GM08714 (cell line): Measurements from ENCODE around the gene HTR2B.
"Not testable (repeated sequence)": the region's sequence is repeated elsewhere in the genome, so short reads cannot be mapped to it uniquely, and the experiment has no call there.

Experiments
- H3K4me3 ChIP-seq: fragments of 200-500 bp; sonication (Bioruptor generic); 2 replicates; pipeline ENCODE4 v1.5.1; 2014; ENCODE audit warnings: mild to moderate bottlenecking, low read length, inconsistent platforms
- ZNF274 ChIP-seq: IDR thresholded peaks from 2 replicates; pipeline ENCODE4 v1.6.1; 2012; ENCODE audit warnings: mild to moderate bottlenecking, low read depth, low read length

The HTR2B gene

GRCh38 chr2:231152800-231153557, 28.1 kb upstream of the HTR2B start:
- no peak overlapping the region for H3K4me3 ChIP-seq
- no peak for TF ChIP-seq ZNF274

GRCh38 chr2:231146665-231147064, 21.8 kb upstream of the HTR2B start:
- no peak for TF ChIP-seq ZNF274
- no peak overlapping the region for H3K4me3 ChIP-seq

GRCh38 chr2:231144896-231145295, 20.1 kb upstream of the HTR2B start:
- no peak for TF ChIP-seq ZNF274

GRCh38 chr2:231140808-231141207, 16.0 kb upstream of the HTR2B start:
- not testable (repeated sequence) for H3K4me3 ChIP-seq

More at GRCh38 chr2:231144896-231145295, 20.1 kb upstream of the HTR2B start:
- no peak overlapping the region for H3K4me3 ChIP-seq

GRCh38 chr2:231139796-231140195, 15.0 kb upstream of the HTR2B start:
- TF ChIP-seq ZNF274, result no peak
- H3K4me3 ChIP-seq, result no peak overlapping the region

- no peak for TF ChIP-seq ZNF274
- H3K4me3 ChIP-seq, result no peak overlapping the region
Observed at GRCh38 chr2:231138699-231139098, 13.9 kb upstream of the HTR2B start.

- no peak for TF ChIP-seq ZNF274
- H3K4me3 ChIP-seq, result no peak overlapping the region
Observed at GRCh38 chr2:231134910-231135655, 10.2 kb upstream of the HTR2B start.

GRCh38 chr2:231133365-231134099, 8.7 kb upstream of the HTR2B start:
- no peak for TF ChIP-seq ZNF274
- H3K4me3 ChIP-seq, result no peak overlapping the region

- H3K4me3 ChIP-seq, result no peak overlapping the region
- no peak for TF ChIP-seq ZNF274
Observed at GRCh38 chr2:231132129-231132528, 7.3 kb upstream of the HTR2B start.

- no peak for TF ChIP-seq ZNF274
- no peak overlapping the region for H3K4me3 ChIP-seq
Observed at GRCh38 chr2:231130336-231131056, 5.7 kb upstream of the HTR2B start.

GRCh38 chr2:231129216-231129615, 4.4 kb upstream of the HTR2B start:
- TF ChIP-seq ZNF274, result no peak

GRCh38 chr2:231128541-231128940, 3.7 kb upstream of the HTR2B start:
- no peak overlapping the region for H3K4me3 ChIP-seq
- TF ChIP-seq ZNF274, result no peak

More at GRCh38 chr2:231129216-231129615, 4.4 kb upstream of the HTR2B start:
- no peak overlapping the region for H3K4me3 ChIP-seq

GRCh38 chr2:231127936-231128335, 3.1 kb upstream of the HTR2B start:
- TF ChIP-seq ZNF274, result no peak
- H3K4me3 ChIP-seq, result no peak overlapping the region

GRCh38 chr2:231127480-231127879, 2.6 kb upstream of the HTR2B start:
- no peak overlapping the region for H3K4me3 ChIP-seq
- TF ChIP-seq ZNF274, result no peak
